Upper lobe of left lung (tissue), 4 donors: Measurements from ENCODE around the gene SLC25A28.

Source experiments
- CTCF ChIP-seq, 6 experiments: fragments of 450-650 bp in 4 of 6; fragments of 200-600 bp in 2 of 6; sonication (generic) in 2 of 6; IDR thresholded peaks; one replicate each; pipeline ENCODE4 v1.5.1; 2016 to 2019; ENCODE audit warnings: antibody characterized with exemption in 6 of 6
- POLR2A ChIP-seq, 4 donors: fragments of 450-650 bp; IDR thresholded peaks; one replicate each; pipeline ENCODE4 v1.5.1; 2016 to 2017; ENCODE audit warnings: antibody characterized with exemption in 4 of 4, mild to moderate bottlenecking in 2 of 4

GRCh38 chr10:99604862-99605261 lies 15.4 kb downstream of the SLC25A28 start:
- no peak for TF ChIP-seq CTCF (IDR thresholded peaks at IDR 0.05)
- no peak for TF ChIP-seq POLR2A (IDR thresholded peaks at IDR 0.05)
